Lower lobe of right lung (tissue), 2 donors: Measurements from ENCODE around the gene PFDN2. TPM values are rescaled to one million over a fixed set of nuclear protein-coding genes. Genes with fewer than 3 reads are reported as not detected.

Experiments
- ATAC-seq, 2 donors: fragments of 200-7000 bp; cut with Tn5 transposase; one replicate each; pipeline ENCODE4 v1.9.1; 2020 to 2022; ENCODE audit warnings: mild to moderate bottlenecking in 2 of 2, moderate library complexity in 2 of 2
- DNase-seq: peaks from one replicate; pipeline ENCODE4 v3.0.0-alpha.2; 2020
- H3K27ac ChIP-seq: fragments of 200-600 bp; one replicate; pipeline ENCODE4 v1.8.0; 2022
- H3K27me3 ChIP-seq: fragments of 200-600 bp; one replicate; pipeline ENCODE4 v1.8.0; 2022; ENCODE audit warnings: low read depth
- H3K36me3 ChIP-seq: fragments of 200-600 bp; one replicate; pipeline ENCODE4 v1.8.0; 2022; ENCODE audit warnings: mild to moderate bottlenecking
- H3K4me1 ChIP-seq: fragments of 200-600 bp; one replicate; pipeline ENCODE4 v1.8.0; 2022
- H3K4me3 ChIP-seq: fragments of 200-600 bp; one replicate; pipeline ENCODE4 v1.8.0; 2022; ENCODE audit warnings: mild to moderate bottlenecking
- H3K9me3 ChIP-seq: fragments of 200-600 bp; one replicate; pipeline ENCODE4 v1.8.0; 2022
- intact Hi-C: fragments of 100-400 bp; cut with DNase I; formaldehyde crosslinking; loops from one replicate; pipeline ENCODE4 v1.11.0; 2022
- total RNA-seq: library from RNA; stranded (reverse); fragmentation: NEBNext Ultra II Directional; extraction: Animal tissue kit (Norgen Biotek cat#: 25700); gene quantifications from one replicate; pipeline ENCODE4 v1.2.1, GENCODE V29; 2021
- TF ChIP-seq, protein P1 (sequence below): fragments of 200-600 bp; IDR thresholded peaks from one replicate; pipeline ENCODE4 v1.8.0; 2022; ENCODE audit warnings: antibody characterized with exemption, mild to moderate bottlenecking
- donor health status: DM: no; HTN: yes; CAD: no; lungs with severe emphysema.

PFDN2 gene
- total RNA-seq, 1 donor from 2014 or later: 46.2 TPM

DNA sequence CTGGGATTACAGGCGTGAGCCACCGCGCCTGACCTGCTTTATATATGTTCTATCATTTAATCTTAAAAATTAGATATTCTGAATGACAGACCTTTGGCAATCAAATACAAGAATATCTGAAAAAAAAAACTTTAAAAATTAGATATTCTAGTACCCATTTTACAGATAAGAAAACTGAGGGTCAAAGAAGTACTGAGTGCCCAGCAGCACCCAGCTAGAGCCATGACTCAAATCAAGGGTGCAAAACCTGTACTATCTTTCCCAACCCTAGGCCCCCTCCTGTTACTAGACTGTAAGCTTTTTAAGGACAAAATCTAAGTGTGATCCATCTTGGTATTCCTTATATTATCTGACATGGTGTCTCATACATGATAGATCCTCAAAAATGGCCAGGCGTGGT lies 56.4 kb downstream of the PFDN2 start:
- H3K9me3 ChIP-seq: no peaks in the 10 kb centered on the region
- H3K4me3 ChIP-seq: no peak overlapping the region
- H3K27me3 ChIP-seq: no peaks in the 10 kb centered on the region
- H3K27ac ChIP-seq: no peak overlapping the region
- peaks cover 5% of the 10 kb centered on the region for H3K4me1 ChIP-seq
- intact Hi-C loops: no loop called here
- no peak for DNase-seq
- ATAC-seq: no peak
- H3K36me3 ChIP-seq: peaks cover 15% of the 10 kb centered on the region
- TF ChIP-seq, protein P1, sequence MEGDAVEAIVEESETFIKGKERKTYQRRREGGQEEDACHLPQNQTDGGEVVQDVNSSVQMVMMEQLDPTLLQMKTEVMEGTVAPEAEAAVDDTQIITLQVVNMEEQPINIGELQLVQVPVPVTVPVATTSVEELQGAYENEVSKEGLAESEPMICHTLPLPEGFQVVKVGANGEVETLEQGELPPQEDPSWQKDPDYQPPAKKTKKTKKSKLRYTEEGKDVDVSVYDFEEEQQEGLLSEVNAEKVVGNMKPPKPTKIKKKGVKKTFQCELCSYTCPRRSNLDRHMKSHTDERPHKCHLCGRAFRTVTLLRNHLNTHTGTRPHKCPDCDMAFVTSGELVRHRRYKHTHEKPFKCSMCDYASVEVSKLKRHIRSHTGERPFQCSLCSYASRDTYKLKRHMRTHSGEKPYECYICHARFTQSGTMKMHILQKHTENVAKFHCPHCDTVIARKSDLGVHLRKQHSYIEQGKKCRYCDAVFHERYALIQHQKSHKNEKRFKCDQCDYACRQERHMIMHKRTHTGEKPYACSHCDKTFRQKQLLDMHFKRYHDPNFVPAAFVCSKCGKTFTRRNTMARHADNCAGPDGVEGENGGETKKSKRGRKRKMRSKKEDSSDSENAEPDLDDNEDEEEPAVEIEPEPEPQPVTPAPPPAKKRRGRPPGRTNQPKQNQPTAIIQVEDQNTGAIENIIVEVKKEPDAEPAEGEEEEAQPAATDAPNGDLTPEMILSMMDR: no peak

DNA sequence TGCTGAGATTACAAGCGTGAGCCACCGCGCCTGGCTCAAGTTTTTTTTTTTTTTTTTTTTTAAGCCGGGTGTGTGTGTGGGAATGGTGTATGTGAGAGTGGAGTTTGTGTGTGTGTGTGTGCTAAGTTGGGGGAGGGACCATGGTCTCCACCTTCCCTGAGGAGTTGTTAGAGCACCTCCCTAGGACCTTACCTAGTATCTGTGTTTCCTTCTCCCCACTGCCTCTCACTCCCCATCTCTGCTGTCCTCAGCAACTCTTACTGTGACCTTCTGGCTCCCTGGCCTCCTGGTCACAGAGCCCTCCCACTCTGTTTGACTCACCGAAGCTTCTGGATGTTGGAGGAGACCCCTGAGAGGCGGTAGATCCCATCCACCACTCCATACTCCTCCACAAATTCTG lies 58.5 kb downstream of the PFDN2 start:
- ATAC-seq: no peak
- H3K36me3 ChIP-seq: peaks cover 31% of the 10 kb centered on the region

DNA sequence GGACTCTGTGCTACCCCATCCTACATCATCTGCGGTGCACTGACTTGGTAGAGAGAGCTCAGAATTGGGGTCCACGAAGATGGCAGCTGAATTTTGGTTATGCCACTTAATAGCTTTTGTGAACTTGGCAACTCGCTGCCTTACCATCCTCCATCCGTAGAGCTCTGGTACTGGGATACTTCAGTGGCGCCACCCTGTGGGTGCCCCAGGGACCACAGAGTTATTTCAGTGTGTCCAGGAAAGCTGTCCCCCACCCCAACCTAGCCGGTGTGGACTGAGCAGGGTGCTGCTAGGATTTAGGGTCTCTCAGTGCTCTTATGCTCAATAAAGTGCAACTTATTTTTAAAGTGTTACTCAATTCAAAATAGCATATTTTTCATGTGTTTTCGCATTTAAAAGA lies 63.0 kb downstream of the PFDN2 start:
- no peak for ATAC-seq
- Histone ChIP-seq H3K27ac (no peak overlapping the region), H3K36me3 (peaks cover 71% of the 10 kb centered on the region), H3K27me3 (no peaks in the 10 kb centered on the region), H3K4me3 (no peak overlapping the region), H3K4me1 (no peaks in the 10 kb centered on the region), H3K9me3 (no peaks in the 10 kb centered on the region)
- no peak for DNase-seq
- intact Hi-C loops: no loop called here
- TF ChIP-seq, protein P1: no peak

More for the DNA sequence above, 58.5 kb downstream of the PFDN2 start:
- H3K27ac ChIP-seq: no peak overlapping the region
- no peaks in the 10 kb centered on the region for H3K4me1 ChIP-seq
- H3K4me3 ChIP-seq: no peak overlapping the region
- no peaks in the 10 kb centered on the region for H3K27me3 ChIP-seq
- no peaks in the 10 kb centered on the region for H3K9me3 ChIP-seq
- TF ChIP-seq, protein P1: no peak
- DNase-seq: no peak
- intact Hi-C loops: no loop called here

DNA sequence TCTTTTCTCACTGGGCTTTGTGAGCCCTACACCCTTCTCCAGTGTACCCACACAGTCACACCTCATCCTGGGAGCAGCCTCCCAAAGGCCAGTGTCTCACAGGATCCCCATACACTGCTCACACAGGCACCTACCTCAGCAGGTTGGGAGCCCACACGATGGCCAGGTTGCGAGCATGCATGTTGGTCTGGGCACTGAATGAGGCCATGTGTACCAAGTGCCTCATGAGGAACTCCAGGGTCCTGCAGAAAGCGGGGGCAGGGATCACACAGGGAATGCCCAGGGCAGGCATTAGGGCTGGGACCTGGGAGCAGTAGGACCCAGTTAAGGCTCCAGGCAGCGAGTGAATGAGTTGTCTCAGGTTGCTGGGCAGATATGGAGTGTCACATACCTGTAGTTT lies 63.6 kb downstream of the PFDN2 start:
- no peak for DNase-seq
- no peak for ATAC-seq
- no peaks in the 10 kb centered on the region for H3K9me3 ChIP-seq
- TF ChIP-seq, protein P1: no peak
- no peaks in the 10 kb centered on the region for H3K4me1 ChIP-seq
- no peak overlapping the region for H3K27ac ChIP-seq
- intact Hi-C loops: no loop called here
- H3K27me3 ChIP-seq: no peaks in the 10 kb centered on the region
- no peak overlapping the region for H3K4me3 ChIP-seq
- peaks cover 77% of the 10 kb centered on the region for H3K36me3 ChIP-seq

DNA sequence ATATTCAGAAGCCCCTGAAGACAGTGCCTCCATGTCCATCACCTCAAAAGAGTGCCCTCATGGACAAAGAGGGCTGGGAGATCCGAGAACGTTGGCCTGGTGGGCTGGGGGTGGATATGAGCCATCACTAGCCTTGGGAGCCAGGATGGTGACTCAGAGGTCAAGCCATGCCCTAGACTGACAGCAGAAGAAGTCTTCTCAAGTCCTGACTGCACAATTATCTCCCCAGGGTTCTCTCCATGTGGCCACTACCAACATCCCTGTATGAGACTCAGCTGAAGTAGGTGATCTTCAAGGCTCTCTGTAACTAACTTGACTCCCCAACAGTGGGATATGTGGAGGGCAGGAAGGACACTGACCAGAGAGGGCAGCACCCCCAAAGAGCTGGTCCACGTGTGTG lies 64.9 kb downstream of the PFDN2 start:
- Histone ChIP-seq H3K36me3 (peaks cover 67% of the 10 kb centered on the region), H3K27me3 (no peaks in the 10 kb centered on the region), H3K4me1 (peaks cover 4% of the 10 kb centered on the region), H3K4me3 (no peak overlapping the region), H3K9me3 (no peaks in the 10 kb centered on the region), H3K27ac (no peak overlapping the region)
- TF ChIP-seq, protein P1: no peak
- ATAC-seq (no peak), DNase-seq (no peak)
- intact Hi-C loops: no loop called here

DNA sequence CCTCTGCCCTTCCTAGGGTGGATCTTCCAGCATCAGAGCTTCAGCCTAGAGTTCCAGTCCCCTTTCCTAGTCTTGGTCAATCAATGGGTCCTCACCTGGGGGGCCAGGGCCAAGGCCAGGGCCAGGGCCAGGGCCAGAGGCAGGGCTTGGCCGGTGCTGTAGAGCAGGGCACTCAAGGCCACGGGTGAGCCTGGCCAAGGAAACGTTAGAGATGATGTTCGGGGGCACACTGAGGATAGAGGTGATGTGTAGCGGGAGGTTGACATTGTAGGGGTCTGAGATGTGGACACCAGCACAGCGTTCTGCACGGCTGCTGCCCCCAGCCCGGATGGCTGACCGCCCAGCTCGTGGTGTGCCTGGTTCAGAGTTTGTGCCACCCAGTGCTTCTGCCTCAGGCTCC lies 66.6 kb downstream of the PFDN2 start:
- no peak overlapping the region for H3K4me3 ChIP-seq
- intact Hi-C loops: no loop called here
- no peak for DNase-seq
- no peaks in the 10 kb centered on the region for H3K27me3 ChIP-seq
- H3K4me1 ChIP-seq: peaks cover 11% of the 10 kb centered on the region
- no peak for ATAC-seq
- TF ChIP-seq, protein P1: no peak
- no peak overlapping the region for H3K27ac ChIP-seq
- H3K9me3 ChIP-seq: no peaks in the 10 kb centered on the region
- H3K36me3 ChIP-seq: peaks cover 61% of the 10 kb centered on the region
